ENCODE data around the gene DOK7.
A peak's percentile ranks its signal among the peaks of the same experiment; 100 is the strongest.
"Not testable (repeated sequence)": the region's sequence is repeated elsewhere in the genome, so short reads cannot be mapped to it uniquely, and the experiment has no call there.

The DOK7 gene

GRCh38 chr4:3524349-3524748, 61.2 kb downstream of the DOK7 start:
- no peak for DNase-seq

GRCh38 chr4:3524920-3525319, 61.8 kb downstream of the DOK7 start:
- DNase-seq: no peak

- no peak for DNase-seq
Measured at GRCh38 chr4:3525532-3526430, 62.7 kb downstream of the DOK7 start.

GRCh38 chr4:3526456-3526855, 63.4 kb downstream of the DOK7 start:
- no peak for DNase-seq

GRCh38 chr4:3527101-3527913, 64.2 kb downstream of the DOK7 start:
- no peak for DNase-seq

- no peak for DNase-seq
Measured at GRCh38 chr4:3527914-3528876, 65.1 kb downstream of the DOK7 start.

- no peak for DNase-seq
Measured at GRCh38 chr4:3529363-3529762, 66.3 kb downstream of the DOK7 start.

GRCh38 chr4:3530051-3530450, 66.9 kb downstream of the DOK7 start:
- no peak for DNase-seq

- no peak for DNase-seq
Measured at GRCh38 chr4:3530663-3531254, 67.7 kb downstream of the DOK7 start.

- DNase-seq: no peak
Measured at GRCh38 chr4:3531318-3531878, 68.3 kb downstream of the DOK7 start.

- DNase-seq: peak; percentile 89
Measured at GRCh38 chr4:3531879-3532750, 69.0 kb downstream of the DOK7 start, which contains the start of gene LRPAP1. TSS of gene LRPAP1 (minus strand) at chr4:3532422. CDS start at chr4:3532412, 10 bp downstream.

GRCh38 chr4:3532751-3533422, 69.8 kb downstream of the DOK7 start:
- no peak for DNase-seq

- DNase-seq: no peak
Measured at GRCh38 chr4:3533423-3533820, 70.3 kb downstream of the DOK7 start.

- DNase-seq: not testable (repeated sequence)
Measured at GRCh38 chr4:3535812-3536211, 72.7 kb downstream of the DOK7 start.

GRCh38 chr4:3538906-3539305, 75.8 kb downstream of the DOK7 start:
- not testable (repeated sequence) for DNase-seq

- DNase-seq: not testable (repeated sequence)
Measured at GRCh38 chr4:3543415-3543814, 80.3 kb downstream of the DOK7 start.

Data from activated naive CD4-positive, alpha-beta T cell treated with Interleukin-2 at 50 U/mL for 16 hours (primary cell).